GM12801 (cell line): ENCODE data around the gene MEF2A.

ENCODE experiments used
- TF ChIP-seq, protein P1 (sequence below): IDR thresholded peaks from one replicate; pipeline ENCODE4 v1.5.1; 2011; ENCODE audit warnings: control low read depth; ENCODE audit not compliant: insufficient read length; ENCODE audit errors: extremely low read depth

Gene MEF2A

DNA sequence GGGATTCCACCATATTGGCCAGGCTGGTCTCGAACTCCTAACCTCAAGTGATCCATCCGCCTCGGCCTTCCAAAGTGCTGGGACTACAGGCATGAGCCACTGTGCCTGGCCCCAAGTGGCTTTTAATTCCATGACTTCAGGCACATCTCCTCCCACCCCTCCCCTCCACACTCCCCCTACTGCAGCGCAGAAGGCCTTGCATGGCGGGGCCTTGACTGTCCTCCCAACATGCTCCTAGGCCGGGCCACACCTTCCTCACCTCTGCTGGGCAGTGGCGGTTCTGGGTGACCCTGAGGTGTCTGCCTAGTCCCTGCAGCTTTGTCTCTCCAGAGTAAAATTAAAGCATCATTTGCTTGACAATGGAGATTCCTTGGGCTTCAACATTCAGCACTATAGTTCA is 160.5 kb downstream of the MEF2A start:
- TF ChIP-seq, protein P1, sequence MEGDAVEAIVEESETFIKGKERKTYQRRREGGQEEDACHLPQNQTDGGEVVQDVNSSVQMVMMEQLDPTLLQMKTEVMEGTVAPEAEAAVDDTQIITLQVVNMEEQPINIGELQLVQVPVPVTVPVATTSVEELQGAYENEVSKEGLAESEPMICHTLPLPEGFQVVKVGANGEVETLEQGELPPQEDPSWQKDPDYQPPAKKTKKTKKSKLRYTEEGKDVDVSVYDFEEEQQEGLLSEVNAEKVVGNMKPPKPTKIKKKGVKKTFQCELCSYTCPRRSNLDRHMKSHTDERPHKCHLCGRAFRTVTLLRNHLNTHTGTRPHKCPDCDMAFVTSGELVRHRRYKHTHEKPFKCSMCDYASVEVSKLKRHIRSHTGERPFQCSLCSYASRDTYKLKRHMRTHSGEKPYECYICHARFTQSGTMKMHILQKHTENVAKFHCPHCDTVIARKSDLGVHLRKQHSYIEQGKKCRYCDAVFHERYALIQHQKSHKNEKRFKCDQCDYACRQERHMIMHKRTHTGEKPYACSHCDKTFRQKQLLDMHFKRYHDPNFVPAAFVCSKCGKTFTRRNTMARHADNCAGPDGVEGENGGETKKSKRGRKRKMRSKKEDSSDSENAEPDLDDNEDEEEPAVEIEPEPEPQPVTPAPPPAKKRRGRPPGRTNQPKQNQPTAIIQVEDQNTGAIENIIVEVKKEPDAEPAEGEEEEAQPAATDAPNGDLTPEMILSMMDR = no peak

DNA sequence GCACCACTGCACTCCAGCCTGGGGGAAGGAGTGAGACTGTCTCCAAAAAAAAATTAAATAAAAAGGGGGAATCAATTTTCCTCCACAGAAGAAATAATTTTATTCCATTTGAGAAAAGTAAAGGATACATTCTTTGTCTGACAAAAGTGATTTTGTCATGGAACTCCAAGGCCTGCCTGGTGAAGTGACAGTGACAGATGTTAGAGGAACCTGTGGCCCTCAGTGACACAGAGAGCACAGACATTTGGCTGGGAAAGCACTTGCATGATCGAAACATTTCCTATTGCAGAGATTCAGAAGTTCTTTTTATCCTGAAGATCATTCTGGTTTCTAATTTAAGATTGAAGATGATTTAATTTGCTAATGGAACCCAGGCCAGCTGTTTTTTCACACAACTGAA is 161.5 kb downstream of the MEF2A start:
- TF ChIP-seq, protein P1 = no peak

DNA sequence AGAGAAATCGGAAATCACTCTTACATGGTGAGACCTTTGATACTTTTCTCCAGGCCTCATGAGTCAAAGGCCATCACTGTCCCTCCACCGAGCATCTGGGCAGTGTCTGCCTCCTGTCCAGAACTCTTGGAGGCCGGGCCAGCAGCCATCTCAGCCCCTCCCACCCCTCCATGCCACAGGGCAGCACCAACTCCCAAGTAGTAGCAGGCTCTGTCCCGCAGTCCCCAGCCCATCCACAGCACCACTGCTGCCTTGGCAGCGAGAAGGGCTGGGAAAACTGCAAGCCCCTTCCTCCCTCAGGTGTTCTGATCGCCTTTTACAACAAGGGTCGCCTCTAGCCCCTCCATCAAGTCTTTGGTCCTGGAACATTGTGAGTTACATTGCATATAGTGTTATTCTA is 161.9 kb downstream of the MEF2A start:
- TF ChIP-seq, protein P1 = no peak

DNA sequence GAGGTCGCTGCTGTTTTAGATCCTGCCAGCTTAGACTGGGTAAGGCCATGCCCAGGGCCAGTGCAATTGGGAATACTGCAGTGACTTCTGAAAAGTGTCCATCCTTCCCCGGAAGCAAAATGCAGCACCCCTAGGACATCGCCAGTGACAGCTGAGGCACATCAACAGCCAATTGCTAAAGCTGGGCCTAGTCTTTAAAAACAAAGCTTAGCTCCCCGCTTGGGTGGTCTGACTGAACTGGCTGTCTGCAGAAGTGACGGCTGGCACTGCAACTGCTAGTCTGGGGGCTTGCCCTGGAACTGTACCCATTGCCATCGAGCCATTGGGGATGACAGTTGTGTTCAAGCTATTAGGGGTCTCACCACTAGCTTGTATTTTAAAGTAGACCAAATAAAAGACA is 163.1 kb downstream of the MEF2A start:
- TF ChIP-seq, protein P1 = no peak

DNA sequence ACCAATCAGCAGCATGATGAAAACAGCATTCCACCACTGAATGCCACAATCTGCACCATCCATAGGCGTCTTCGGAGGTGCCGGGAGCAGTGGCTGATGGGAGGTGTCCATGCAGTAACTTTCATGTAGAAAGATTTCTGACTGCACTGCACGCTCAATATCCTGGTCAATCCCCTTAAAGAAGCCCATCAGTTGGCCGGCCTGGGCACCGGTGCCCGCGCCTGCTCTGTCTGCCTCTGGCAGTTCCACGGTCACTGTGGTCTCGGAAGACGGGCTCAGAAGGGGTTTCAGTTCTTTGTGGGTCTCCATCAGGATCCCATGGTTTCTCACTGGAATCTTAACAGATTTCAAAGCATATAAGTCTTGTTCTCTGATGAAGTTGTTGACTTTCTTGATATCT is 163.5 kb downstream of the MEF2A start:
- TF ChIP-seq, protein P1 = no peak

DNA sequence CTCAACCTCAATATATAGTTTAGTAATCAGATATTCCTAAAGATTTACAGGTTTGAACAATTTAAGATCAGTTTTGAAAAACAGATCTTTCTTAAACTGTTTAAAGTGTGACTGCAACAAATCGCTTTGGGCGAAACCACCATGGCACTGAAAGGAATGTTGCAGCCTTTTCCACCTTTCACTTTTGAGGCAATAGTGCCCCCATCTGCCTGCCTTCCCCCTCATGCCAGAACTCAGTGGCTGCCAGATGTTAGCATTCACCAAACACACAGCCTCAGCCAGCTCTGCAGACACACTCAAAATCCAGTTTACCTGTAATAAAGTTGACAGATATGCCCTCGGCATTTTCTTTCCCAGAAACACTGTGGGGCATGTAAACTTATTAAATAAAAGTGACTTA is 164.1 kb downstream of the MEF2A start:
- TF ChIP-seq, protein P1 = no peak

DNA sequence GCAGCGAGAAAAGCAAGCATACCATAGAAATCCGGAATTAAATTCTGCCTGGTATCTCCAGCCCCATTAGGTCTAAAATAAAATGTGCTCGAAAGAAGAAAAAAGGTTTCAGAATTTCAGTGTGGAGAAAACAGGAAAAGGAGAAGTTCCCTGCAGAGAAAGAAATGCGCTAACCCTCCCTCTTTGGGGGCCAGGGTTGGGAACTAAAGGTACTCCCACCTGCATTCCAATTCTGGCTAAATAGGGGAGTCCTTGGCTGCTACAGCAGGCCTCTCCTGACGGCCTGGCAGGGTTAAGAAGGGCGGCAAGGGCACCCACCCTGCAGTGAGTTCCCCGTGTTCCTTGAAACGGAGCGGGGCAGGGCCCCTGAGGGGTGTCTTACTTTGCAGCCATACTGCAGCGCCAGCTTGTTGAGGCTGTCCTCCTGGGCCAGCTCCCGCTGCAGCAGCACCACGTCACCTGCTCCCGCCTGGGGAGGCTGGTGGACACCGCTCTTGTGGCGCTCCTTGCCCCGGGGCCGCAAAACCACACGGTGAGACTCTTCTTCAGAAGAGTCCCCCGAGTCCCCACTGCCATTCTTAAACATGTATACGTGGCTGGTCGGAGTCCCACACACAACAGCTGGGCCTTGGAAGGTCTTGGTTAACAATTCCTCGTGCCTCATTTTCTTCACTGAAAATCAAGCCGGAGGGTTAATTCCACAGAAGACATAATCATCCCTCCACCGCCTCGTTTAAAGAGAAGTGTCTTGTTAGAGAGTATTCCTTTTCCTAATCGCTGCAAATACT is 165.7 kb downstream of the MEF2A start:
- TF ChIP-seq, protein P1 = no peak
